ENCODE results near the gene DMD.

The DMD gene

DNA sequence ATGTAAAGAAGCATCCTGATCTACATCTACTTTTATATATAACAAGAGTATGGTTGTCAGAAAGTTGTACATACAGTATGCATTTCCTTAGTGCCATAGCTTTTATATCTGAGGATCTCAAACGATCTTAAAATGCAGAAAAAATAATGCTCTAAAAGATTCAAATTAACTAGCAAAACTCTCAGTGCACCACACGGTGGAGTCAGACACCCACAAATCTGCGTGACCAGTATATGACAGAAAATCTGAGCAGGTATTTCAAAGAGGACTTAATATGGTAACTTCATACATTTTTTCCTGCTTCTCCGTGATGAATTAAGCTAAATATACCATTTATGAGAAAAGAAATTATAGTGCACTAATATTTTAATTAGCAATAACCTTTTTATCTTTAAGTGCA is 803.0 kb downstream of the DMD start:
- TF ChIP-seq FOXP2 (optimal IDR thresholded peaks at IDR 0.05; ENCODE audit: borderline replicate concordance, extremely low read depth, extremely low read length, insufficient read depth) (no peak), POLR2AphosphoS5 (IDR thresholded peaks at IDR 0.05; ENCODE audit: low read depth, low read length) (no peak), SIN3A (IDR thresholded peaks at IDR 0.05; ENCODE audit: borderline replicate concordance, insufficient read depth, low read length) (no peak), TAF1 (IDR thresholded peaks at IDR 0.05; ENCODE audit: borderline replicate concordance, insufficient read depth, low read length) (no peak)
- TF ChIP-seq, protein P1, sequence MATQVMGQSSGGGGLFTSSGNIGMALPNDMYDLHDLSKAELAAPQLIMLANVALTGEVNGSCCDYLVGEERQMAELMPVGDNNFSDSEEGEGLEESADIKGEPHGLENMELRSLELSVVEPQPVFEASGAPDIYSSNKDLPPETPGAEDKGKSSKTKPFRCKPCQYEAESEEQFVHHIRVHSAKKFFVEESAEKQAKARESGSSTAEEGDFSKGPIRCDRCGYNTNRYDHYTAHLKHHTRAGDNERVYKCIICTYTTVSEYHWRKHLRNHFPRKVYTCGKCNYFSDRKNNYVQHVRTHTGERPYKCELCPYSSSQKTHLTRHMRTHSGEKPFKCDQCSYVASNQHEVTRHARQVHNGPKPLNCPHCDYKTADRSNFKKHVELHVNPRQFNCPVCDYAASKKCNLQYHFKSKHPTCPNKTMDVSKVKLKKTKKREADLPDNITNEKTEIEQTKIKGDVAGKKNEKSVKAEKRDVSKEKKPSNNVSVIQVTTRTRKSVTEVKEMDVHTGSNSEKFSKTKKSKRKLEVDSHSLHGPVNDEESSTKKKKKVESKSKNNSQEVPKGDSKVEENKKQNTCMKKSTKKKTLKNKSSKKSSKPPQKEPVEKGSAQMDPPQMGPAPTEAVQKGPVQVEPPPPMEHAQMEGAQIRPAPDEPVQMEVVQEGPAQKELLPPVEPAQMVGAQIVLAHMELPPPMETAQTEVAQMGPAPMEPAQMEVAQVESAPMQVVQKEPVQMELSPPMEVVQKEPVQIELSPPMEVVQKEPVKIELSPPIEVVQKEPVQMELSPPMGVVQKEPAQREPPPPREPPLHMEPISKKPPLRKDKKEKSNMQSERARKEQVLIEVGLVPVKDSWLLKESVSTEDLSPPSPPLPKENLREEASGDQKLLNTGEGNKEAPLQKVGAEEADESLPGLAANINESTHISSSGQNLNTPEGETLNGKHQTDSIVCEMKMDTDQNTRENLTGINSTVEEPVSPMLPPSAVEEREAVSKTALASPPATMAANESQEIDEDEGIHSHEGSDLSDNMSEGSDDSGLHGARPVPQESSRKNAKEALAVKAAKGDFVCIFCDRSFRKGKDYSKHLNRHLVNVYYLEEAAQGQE (IDR thresholded peaks at IDR 0.05; ENCODE audit: insufficient read depth in 1 of 2, low read depth in 2 of 2, low read length in 2 of 2), result no peak

DNA sequence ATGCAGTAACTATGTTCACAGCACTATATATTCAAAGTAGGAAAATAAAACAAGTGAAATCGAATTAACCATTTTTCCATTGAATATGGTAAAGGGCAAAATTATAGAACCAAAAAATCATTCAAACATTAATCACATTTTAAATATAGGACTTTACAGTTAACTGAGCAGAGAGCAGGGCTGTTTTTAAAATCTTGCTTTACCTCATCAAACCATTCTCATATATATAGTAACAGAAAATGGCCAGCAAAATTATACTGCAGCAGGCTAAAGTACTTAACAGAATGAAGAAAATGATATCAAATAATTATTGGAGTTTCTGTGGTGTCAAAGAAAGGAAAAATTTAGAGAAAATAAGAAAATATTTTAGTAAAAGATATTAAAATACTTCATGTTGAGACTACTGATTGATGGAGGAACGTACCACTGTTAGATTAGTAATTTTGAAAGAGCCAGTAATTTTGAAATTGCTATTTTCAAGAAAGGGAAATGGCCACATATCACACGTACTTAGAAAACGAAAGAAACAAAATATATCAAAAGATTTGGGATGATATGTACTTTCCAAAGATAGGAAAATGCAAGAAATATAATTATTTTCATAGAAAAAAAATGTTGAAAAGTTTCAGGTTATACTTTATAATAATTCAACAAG is 813.7 kb downstream of the DMD start:
- TF ChIP-seq SIN3A (IDR thresholded peaks at IDR 0.05; ENCODE audit: borderline replicate concordance, insufficient read depth, low read length), result no peak
- TF ChIP-seq FOXP2 (optimal IDR thresholded peaks at IDR 0.05; ENCODE audit: borderline replicate concordance, extremely low read depth, extremely low read length, insufficient read depth), result no peak
- TF ChIP-seq, protein P1 (IDR thresholded peaks at IDR 0.05; ENCODE audit: insufficient read depth in 1 of 2, low read depth in 2 of 2, low read length in 2 of 2), result no peak
- no peak for TF ChIP-seq POLR2AphosphoS5 (IDR thresholded peaks at IDR 0.05; ENCODE audit: low read depth, low read length)
- no peak for TF ChIP-seq TAF1 (IDR thresholded peaks at IDR 0.05; ENCODE audit: borderline replicate concordance, insufficient read depth, low read length)

DNA sequence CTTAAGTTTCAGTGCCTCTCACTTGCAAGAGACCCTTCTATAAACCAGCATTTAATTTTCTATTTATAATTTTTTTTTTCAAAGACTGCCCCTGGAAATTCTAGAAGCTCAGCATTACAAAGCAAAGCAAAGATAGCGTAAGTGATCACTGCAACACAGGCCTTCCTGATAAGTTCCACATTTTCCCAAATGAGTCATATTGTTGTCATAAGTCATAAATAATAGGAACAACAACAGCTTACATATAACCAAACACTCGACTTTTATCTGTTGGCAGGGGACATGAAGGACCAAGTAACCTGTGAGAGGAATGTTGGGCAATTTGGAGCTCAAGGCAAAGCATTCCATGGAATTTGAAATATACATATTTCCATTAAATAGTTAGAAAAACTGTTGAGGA is 815.5 kb downstream of the DMD start:
- TF ChIP-seq TAF1 (IDR thresholded peaks at IDR 0.05; ENCODE audit: borderline replicate concordance, insufficient read depth, low read length) (no peak), SIN3A (IDR thresholded peaks at IDR 0.05; ENCODE audit: borderline replicate concordance, insufficient read depth, low read length) (no peak), POLR2AphosphoS5 (IDR thresholded peaks at IDR 0.05; ENCODE audit: low read depth, low read length) (no peak), FOXP2 (optimal IDR thresholded peaks at IDR 0.05; ENCODE audit: borderline replicate concordance, extremely low read depth, extremely low read length, insufficient read depth) (no peak)
- TF ChIP-seq, protein P1 (IDR thresholded peaks at IDR 0.05; ENCODE audit: insufficient read depth in 1 of 2, low read depth in 2 of 2, low read length in 2 of 2), result no peak

DNA sequence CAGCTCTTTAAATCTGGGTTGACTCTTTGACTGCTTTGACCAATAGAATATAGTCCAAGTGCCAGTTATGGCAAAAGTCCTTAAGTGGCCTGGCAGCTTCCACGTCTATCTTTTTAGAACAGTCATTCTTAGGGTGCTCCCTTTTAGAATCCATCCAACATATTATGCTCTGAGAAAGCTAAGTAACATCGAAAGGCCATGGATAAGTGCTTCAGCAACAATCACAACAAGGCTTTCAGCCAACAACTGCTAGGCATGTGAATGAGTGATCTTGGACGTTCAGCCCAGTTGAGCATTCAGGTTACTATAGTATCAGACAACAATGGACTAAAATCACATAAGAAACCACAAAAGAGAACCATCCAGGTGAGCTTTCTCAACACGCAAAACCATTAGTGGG is 818.7 kb downstream of the DMD start:
- no peak for TF ChIP-seq POLR2AphosphoS5 (IDR thresholded peaks at IDR 0.05; ENCODE audit: low read depth, low read length)
- TF ChIP-seq, protein P1 (IDR thresholded peaks at IDR 0.05; ENCODE audit: insufficient read depth in 1 of 2, low read depth in 2 of 2, low read length in 2 of 2), result no peak
- TF ChIP-seq SIN3A (IDR thresholded peaks at IDR 0.05; ENCODE audit: borderline replicate concordance, insufficient read depth, low read length), result no peak
- no peak for TF ChIP-seq FOXP2 (optimal IDR thresholded peaks at IDR 0.05; ENCODE audit: borderline replicate concordance, extremely low read depth, extremely low read length, insufficient read depth)
- TF ChIP-seq TAF1 (IDR thresholded peaks at IDR 0.05; ENCODE audit: borderline replicate concordance, insufficient read depth, low read length), result no peak
